Astrocyte of the spinal cord (primary cell): ENCODE measurements around the gene PDE10A.
A peak's percentile ranks its signal among the peaks of the same experiment; 100 is the strongest.

Source experiments
- DNase-seq: peaks from one replicate; pipeline ENCODE4 v3.0.0; 2011; ENCODE audit warnings: low read depth, low spot score
- H3K4me3 ChIP-seq: 2 replicates; pipeline ENCODE4 v1.5.1; 2011; ENCODE audit warnings: low read depth, mild to moderate bottlenecking, low read length, moderate library complexity
- CTCF ChIP-seq: IDR thresholded peaks from 2 replicates; pipeline ENCODE4 v1.5.1; 2012; ENCODE audit warnings: low read depth, mild to moderate bottlenecking, low read length, inconsistent platforms
- in situ Hi-C: cut with HindIII; loops from 2 replicates; pipeline ENCODE4 v1.10.0; 2017; ENCODE audit warnings: low sequenced_read_pairs

The PDE10A gene

DNA sequence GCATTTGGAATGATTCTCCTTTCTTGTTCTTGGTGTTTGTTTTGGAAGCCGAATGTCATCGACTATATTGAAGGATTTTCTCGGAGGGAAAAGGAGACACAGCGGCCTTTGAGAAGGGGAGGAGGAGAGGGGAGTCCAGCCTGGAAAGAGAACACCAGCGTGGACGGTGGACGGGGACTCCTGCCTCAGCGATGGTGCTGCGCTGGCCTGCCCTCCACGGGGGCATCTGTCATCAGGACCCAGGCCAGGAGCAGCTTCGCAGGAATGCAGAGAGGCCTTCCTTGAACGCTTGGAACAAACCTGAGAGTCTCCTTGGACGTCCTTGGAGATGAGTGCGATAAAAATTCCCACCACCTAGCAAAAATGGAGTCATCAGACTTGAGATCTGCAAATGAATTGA is 345.3 kb downstream of the PDE10A start:
- no peak for DNase-seq
- TF ChIP-seq CTCF: no peak
- in situ Hi-C loops: no loop called here
- H3K4me3 ChIP-seq: no peak overlapping the region

DNA sequence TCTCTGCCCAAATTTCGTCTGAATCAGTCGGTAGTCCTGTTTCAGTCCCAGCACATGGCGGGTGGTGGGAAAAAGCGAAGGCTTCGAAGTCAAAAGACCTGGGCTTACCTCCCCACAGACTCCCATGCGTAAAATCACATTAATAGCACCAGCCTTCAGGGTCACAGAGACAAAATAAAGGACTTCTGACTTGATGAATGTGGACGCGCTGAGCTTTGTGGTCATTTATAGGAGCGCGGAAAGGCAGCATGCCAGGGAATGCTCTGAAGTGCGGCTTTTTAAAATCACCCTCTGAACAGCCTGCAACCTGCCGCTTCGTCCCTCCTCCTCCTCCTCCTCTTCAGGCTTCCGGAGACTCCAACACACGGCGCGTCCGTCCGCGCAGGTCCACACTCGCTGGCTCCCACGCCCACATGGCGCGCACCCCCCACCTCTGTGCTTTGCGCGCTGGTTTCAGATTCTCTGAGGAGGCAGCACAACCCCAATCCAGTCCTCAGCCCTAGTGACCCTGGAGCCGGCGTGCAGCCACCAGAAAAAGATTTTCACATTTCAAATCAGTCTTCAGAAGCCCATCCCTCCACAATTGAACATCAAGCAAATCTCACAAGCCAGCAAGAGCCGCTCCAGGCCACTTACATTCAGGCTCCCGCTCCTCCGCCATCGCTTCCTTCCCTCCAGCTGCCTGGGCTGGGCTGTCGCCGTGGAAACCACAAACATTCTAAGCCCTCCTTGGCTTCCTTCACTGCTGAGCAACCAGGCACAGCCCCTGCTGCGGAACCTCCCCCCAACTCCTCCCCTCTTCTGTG is 353.9 kb downstream of the PDE10A start, which contains the start of gene C6orf118:
Gene C6orf118, minus strand, starts transcription at position 680 of the 806 bp plus-strand sequence. Its CDS starts 19 bp downstream, at position 661.
- in situ Hi-C loops: no loop called here
- TF ChIP-seq CTCF: no peak
- H3K4me3 ChIP-seq: peak within 1 kb of the TSS; percentile 42
- peak; percentile 83 for DNase-seq

DNA sequence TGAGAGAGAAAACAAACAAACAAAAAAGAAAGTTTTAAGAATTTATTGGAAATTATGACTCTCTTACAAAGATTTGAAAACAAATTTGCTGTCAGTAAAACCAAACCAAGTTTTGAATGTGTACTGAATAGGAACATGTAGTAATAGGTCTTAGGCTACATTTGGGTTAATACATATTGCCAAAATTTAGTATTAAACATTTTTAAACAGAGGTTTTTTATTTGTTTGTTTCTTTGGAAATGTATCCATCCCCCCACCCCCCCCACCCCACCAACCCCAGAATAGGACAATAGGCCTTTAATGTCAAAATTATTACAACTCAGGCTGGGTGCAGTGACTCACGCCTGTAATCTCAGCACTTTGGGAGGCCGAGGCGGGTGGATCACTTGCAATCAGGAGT is 356.1 kb downstream of the PDE10A start:
- DNase-seq: no peak
- H3K4me3 ChIP-seq: no peak overlapping the region
- no peak for TF ChIP-seq CTCF
- in situ Hi-C loops: no loop called here

DNA sequence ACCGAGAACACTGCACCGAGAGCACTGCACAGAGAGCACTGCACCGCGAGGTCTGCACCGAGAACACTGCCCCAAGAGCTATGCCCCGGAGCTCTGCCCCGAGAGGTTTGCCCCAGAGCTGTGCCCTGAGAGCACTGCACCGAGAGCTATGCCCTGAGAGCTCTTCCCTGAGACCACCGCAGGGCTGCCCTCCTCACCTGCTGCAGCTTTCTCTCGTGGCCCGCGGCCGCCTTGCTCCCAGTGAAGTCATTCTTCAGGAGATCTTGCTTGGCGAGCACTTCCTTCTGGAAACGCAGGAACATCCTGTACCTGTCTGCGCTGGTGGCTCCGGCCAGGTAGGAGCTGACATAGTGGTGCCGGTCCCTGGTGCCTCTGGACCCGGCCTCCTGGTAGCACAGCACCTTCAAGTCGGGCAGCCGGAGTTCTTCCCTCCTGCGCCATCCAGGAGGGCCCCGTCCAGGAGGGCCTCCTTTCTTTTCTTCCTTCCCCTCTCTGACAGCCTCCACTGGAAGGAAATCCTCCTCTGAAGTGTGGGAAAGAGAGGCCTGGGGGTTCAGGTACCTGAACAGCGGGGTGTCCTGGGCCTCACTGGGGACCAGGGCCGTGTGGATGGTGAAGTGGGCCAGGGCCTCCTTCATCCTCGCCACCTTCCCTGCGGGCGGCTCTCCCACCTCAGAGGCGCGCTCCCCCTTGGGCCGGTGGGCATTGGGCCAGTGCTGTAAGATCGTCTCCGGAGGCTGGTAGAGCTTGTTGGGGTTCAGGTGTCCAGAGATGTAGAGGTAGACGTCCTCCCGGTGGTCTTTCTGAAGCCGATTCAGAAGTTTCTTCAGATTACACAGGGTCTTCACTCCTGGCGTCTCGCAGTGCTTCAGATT is 361.4 kb downstream of the PDE10A start:
- in situ Hi-C loops: no loop called here
- H3K4me3 ChIP-seq: no peak overlapping the region
- no peak for DNase-seq
- TF ChIP-seq CTCF: no peak

- in situ Hi-C loops: no loop called here
- H3K4me3 ChIP-seq: no peak overlapping the region
- DNase-seq: no peak
- TF ChIP-seq CTCF: no peak
These were observed 362.6 kb downstream of the PDE10A start for GRCh38 chr6:165300422-165300936.

DNA sequence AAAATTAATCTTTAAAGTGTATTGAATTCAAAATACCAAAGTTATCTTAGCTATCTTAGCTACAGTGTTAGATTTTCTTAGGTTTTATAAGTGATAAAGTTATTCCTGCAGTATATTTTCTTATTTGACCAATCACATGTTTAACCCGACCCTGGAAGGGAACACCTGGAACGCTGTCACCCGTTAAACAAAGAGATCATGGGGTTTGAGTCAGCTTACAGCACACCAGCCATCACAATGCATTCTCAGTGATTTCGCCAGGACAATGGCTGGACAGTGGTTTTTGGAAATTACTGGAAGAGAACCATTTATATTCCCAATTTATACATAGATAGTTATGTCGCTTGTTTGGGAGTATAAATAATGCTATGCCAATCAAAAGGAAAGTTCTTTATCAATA is 364.2 kb downstream of the PDE10A start:
- in situ Hi-C loops: no loop called here
- no peak for TF ChIP-seq CTCF
- no peak overlapping the region for H3K4me3 ChIP-seq
- DNase-seq: no peak
